Astrocyte (in vitro differentiated cells and primary cell): ENCODE measurements around the gene LGMN. TPM values are rescaled to one million over a fixed set of nuclear protein-coding genes. Genes with fewer than 3 reads are reported as not detected.
A peak's percentile ranks its signal among the peaks of the same experiment; 100 is the strongest.

Experiments
- DNase-seq: peaks from one replicate; pipeline ENCODE4 v3.0.0-alpha.2; 2010; ENCODE audit warnings: low read depth
- FAIRE-seq: peaks from 2 replicates; lab custom pipeline; 2011; peaks lifted over from hg19 to GRCh38; lab: Jason Lieb, UNC
- H2AFZ ChIP-seq: 2 replicates; pipeline ENCODE4 v1.6.0; 2012; ENCODE audit warnings: low read depth, low read length, inconsistent platforms
- H3K27ac ChIP-seq: 2 replicates; pipeline ENCODE4 v1.5.1; 2011; ENCODE audit warnings: low read depth, low read length, inconsistent platforms
- H3K27me3 ChIP-seq: 2 replicates; pipeline ENCODE4 v1.6.0; 2011; ENCODE audit warnings: low read length, inconsistent platforms; ENCODE audit not compliant: insufficient read depth
- H3K36me3 ChIP-seq: 2 replicates; pipeline ENCODE4 v1.5.1; 2011; ENCODE audit warnings: low read length, inconsistent platforms; ENCODE audit not compliant: insufficient read depth
- H3K4me1 ChIP-seq: 2 replicates; pipeline ENCODE4 v1.5.1; 2011; ENCODE audit warnings: low read length, inconsistent platforms; ENCODE audit not compliant: insufficient read depth
- H3K4me2 ChIP-seq: 2 replicates; pipeline ENCODE4 v1.6.0; 2012; ENCODE audit warnings: low read length, inconsistent platforms
- H3K4me3 ChIP-seq: 2 replicates; pipeline ENCODE4 v1.5.1; 2011; ENCODE audit warnings: low read depth, mild to moderate bottlenecking, low read length, inconsistent platforms; ENCODE audit not compliant: insufficient read depth
- H3K79me2 ChIP-seq: 2 replicates; pipeline ENCODE4 v1.6.0; 2012; ENCODE audit warnings: mild to moderate bottlenecking, low read length, inconsistent platforms; ENCODE audit not compliant: insufficient read depth
- H3K9ac ChIP-seq: 2 replicates; pipeline ENCODE4 v1.6.0; 2012; ENCODE audit warnings: mild to moderate bottlenecking, low read length, inconsistent platforms
- H3K9me3 ChIP-seq: 2 replicates; pipeline ENCODE4 v1.5.1; 2012; ENCODE audit warnings: low read depth, mild to moderate bottlenecking, low read length, inconsistent platforms; ENCODE audit not compliant: insufficient read depth
- H4K20me1 ChIP-seq: 2 replicates; pipeline ENCODE4 v1.6.0; 2012; ENCODE audit warnings: low read length, inconsistent platforms; ENCODE audit not compliant: insufficient read depth
- H3K27ac Mint-ChIP-seq: one replicate; pipeline ENCODE4 v1.8.0; 2021; ENCODE audit warnings: mild to moderate bottlenecking, mixed read lengths; ENCODE audit not compliant: unreplicated experiment
- H3K27me3 Mint-ChIP-seq: one replicate; pipeline ENCODE4 v1.8.0; 2021; ENCODE audit warnings: low read depth, mixed read lengths; ENCODE audit not compliant: unreplicated experiment
- H3K36me3 Mint-ChIP-seq: one replicate; pipeline ENCODE4 v1.8.0; 2021; ENCODE audit warnings: low read depth, mixed read lengths; ENCODE audit not compliant: unreplicated experiment
- H3K4me1 Mint-ChIP-seq: one replicate; pipeline ENCODE4 v1.8.0; 2021; ENCODE audit warnings: low read depth, mixed read lengths; ENCODE audit not compliant: unreplicated experiment
- H3K4me3 Mint-ChIP-seq: one replicate; pipeline ENCODE4 v1.8.0; 2021; ENCODE audit warnings: mild to moderate bottlenecking, moderate library complexity, mixed read lengths; ENCODE audit not compliant: unreplicated experiment
- H3K9me3 Mint-ChIP-seq: one replicate; pipeline ENCODE4 v1.8.0; 2021; ENCODE audit warnings: mild to moderate bottlenecking, mixed read lengths; ENCODE audit not compliant: unreplicated experiment
- EZH2 ChIP-seq: IDR thresholded peaks from 2 replicates; pipeline ENCODE4 v1.6.1; 2012; ENCODE audit warnings: mild to moderate bottlenecking, low read length, inconsistent platforms; ENCODE audit not compliant: insufficient read depth
- total RNA-seq: library from RNA; stranded (reverse); gene quantifications from 2 replicates; pipeline ENCODE4 v1.2.1, GENCODE V29; 2021
- TF ChIP-seq, protein P1 (sequence below): IDR thresholded peaks from 2 replicates; pipeline ENCODE4 v1.5.1; 2011; ENCODE audit warnings: low read depth, mild to moderate bottlenecking, inconsistent platforms, low read length, moderate library complexity; ENCODE audit not compliant: insufficient read depth

Gene LGMN
- total RNA-seq, 1 donor from 2014 or later, result 232 TPM

DNA sequence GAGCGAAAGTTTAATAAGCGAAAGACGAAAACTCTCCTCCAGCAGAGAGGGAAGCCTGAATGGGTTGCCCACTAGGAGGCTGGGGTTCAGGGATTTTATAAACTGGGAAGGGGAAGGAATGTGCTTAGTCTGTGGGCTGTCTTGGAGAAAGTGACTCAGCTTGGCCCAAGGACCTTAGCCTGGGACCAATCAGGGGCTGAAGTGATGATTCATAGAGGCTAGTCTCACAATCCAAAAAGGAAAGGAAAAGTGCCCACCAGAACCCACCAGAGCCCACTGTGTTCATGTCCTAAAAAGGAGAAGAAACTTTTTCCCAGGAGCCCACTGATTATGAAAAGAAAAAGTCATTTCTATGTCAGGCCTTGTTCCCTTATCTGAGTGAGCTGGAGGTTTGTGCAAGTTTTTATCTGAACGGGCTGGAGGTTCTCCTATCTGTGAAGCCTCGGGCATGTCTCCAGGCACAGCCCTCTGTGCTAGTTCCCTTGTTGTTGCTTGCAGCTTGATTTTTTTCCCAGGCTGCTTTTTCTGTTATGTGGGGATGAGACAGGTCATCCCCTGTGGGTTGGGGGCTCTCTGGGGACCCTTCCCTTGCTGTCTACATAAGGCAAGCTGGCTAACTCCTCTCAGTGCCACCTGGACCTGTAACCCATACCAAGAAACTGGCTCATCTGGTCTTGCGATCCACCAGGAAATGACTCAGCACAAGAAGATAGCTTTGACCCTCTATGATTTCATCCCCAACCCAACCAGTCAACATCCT is 37.4 kb upstream of the LGMN start:
- Histone ChIP-seq H3K27me3 (no peaks in the 10 kb centered on the region), H4K20me1 (no peaks in the 10 kb centered on the region), H3K4me3 (no peak overlapping the region), H3K9me3 (peaks cover 2% of the 10 kb centered on the region), H3K79me2 (no peaks in the 10 kb centered on the region), H3K27ac (peak overlapping the region; percentile 88), H3K36me3 (no peaks in the 10 kb centered on the region), H2AFZ (peak overlapping the region; percentile 49), H3K4me1 (peaks cover 14% of the 10 kb centered on the region), H3K9ac (peak overlapping the region; percentile 52), H3K4me2 (peak overlapping the region; percentile 76)
- Mint-ChIP-seq H3K27ac (peak overlapping the region; percentile 97), H3K9me3 (peaks cover 19% of the 10 kb centered on the region), H3K4me3 (peak overlapping the region; percentile 62), H3K27me3 (no peaks in the 10 kb centered on the region), H3K4me1 (peaks cover 19% of the 10 kb centered on the region), H3K36me3 (peaks cover 2% of the 10 kb centered on the region)
- TF ChIP-seq, protein P1, sequence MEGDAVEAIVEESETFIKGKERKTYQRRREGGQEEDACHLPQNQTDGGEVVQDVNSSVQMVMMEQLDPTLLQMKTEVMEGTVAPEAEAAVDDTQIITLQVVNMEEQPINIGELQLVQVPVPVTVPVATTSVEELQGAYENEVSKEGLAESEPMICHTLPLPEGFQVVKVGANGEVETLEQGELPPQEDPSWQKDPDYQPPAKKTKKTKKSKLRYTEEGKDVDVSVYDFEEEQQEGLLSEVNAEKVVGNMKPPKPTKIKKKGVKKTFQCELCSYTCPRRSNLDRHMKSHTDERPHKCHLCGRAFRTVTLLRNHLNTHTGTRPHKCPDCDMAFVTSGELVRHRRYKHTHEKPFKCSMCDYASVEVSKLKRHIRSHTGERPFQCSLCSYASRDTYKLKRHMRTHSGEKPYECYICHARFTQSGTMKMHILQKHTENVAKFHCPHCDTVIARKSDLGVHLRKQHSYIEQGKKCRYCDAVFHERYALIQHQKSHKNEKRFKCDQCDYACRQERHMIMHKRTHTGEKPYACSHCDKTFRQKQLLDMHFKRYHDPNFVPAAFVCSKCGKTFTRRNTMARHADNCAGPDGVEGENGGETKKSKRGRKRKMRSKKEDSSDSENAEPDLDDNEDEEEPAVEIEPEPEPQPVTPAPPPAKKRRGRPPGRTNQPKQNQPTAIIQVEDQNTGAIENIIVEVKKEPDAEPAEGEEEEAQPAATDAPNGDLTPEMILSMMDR, result peak; percentile 31
- no peak for TF ChIP-seq EZH2
- FAIRE-seq, result peak; percentile 58
- peak; percentile 89 for DNase-seq

DNA sequence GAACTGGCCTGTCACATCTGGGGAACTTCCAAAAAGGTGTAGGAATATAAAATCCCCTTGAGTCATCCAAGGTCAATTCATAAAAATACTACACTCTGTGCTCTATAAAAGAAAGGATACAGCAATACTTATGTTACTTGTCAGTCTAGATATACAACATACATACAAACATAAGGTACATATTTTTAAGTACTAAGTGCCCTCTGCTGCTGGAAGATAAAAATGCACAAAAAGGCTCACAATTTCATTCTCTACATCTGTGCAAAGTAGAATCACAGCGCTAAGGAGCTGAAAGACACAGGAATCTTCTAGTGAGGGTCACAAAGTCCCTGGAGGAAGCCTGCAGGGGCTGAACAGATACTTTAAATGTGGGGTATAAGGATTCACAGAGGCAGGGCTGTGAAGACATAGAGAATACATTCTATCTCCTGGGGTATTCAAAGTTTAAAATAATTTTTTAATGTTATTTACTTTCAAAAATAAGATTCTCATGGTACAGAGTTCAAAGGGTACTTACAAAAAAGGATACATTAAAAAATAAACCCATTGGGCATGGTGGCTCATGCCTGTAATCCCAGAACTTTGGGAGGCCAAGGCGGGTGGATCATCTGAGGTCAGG is 35.5 kb upstream of the LGMN start:
- no peak overlapping the region for H3K4me3 Mint-ChIP-seq
- no peaks in the 10 kb centered on the region for H3K36me3 Mint-ChIP-seq
- H3K4me1 Mint-ChIP-seq, result peaks cover 26% of the 10 kb centered on the region
- no peak overlapping the region for H3K27ac ChIP-seq
- H3K36me3 ChIP-seq, result no peaks in the 10 kb centered on the region
- no peak overlapping the region for H3K9ac ChIP-seq
- H3K27me3 ChIP-seq, result no peaks in the 10 kb centered on the region
- no peaks in the 10 kb centered on the region for H3K27me3 Mint-ChIP-seq
- peaks cover 21% of the 10 kb centered on the region for H3K4me1 ChIP-seq
- no peaks in the 10 kb centered on the region for H3K9me3 ChIP-seq
- H3K9me3 Mint-ChIP-seq, result peaks cover 7% of the 10 kb centered on the region
- no peak for TF ChIP-seq EZH2
- TF ChIP-seq, protein P1, result peak; percentile 56
- no peak overlapping the region for H2AFZ ChIP-seq
- peak; percentile 89 for FAIRE-seq
- no peaks in the 10 kb centered on the region for H4K20me1 ChIP-seq
- DNase-seq, result peak; percentile 51
- no peak overlapping the region for H3K27ac Mint-ChIP-seq
- H3K4me3 ChIP-seq, result no peak overlapping the region
- H3K4me2 ChIP-seq, result no peak overlapping the region
- no peaks in the 10 kb centered on the region for H3K79me2 ChIP-seq
